DOHH2 (cell line): ENCODE data around the gene CRYGN.

Source experiments
- EZH2phosphoT487 ChIP-seq: fragments of 200-600 bp; sonication (generic); IDR thresholded peaks from 2 replicates; pipeline ENCODE4 v1.6.1; 2017; ENCODE audit warnings: borderline replicate concordance, mild to moderate bottlenecking, antibody characterized with exemption, low read length, moderate library complexity, mixed read lengths
- TF ChIP-seq, protein P1 (sequence below): fragments of 200-600 bp; sonication (generic); IDR thresholded peaks from one replicate; pipeline ENCODE4 v1.5.1; 2014; ENCODE audit warnings: antibody characterized with exemption, mild to moderate bottlenecking, low read depth, low read length; ENCODE audit not compliant: poor library complexity, severe bottlenecking

DNA sequence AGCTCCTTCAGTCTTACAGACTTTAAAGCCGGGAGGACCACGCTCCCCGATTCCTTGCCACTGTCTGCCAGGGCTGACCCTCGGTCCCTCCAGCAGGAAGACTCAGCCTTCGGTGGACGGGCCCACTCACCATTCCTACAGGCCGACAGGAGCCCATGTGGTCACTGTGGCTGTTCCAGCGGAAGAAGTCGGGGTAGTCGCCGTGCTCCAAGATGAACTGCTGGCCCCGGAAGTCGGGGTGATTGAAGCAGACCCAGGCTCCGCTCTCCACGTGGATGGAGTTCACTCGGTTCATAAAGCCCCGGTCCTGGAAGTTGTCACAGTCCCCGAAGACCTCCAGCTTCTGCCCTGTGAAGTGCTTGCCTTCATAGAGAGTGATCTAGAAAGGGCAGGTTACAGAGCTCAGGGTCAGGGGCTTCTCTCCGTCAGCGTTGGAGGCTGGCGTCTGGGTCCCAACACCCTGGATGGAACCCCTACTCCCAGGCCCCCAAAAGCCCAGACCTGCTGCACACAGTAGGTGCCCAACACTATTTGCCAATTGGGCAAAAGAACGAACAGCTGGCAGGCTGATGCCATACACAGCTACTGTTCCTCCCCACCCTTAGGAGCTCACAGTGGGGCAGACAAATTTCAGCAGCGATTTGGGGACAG is 1.9 kb downstream of the CRYGN start:
- TF ChIP-seq EZH2phosphoT487: no peak
- TF ChIP-seq, protein P1, sequence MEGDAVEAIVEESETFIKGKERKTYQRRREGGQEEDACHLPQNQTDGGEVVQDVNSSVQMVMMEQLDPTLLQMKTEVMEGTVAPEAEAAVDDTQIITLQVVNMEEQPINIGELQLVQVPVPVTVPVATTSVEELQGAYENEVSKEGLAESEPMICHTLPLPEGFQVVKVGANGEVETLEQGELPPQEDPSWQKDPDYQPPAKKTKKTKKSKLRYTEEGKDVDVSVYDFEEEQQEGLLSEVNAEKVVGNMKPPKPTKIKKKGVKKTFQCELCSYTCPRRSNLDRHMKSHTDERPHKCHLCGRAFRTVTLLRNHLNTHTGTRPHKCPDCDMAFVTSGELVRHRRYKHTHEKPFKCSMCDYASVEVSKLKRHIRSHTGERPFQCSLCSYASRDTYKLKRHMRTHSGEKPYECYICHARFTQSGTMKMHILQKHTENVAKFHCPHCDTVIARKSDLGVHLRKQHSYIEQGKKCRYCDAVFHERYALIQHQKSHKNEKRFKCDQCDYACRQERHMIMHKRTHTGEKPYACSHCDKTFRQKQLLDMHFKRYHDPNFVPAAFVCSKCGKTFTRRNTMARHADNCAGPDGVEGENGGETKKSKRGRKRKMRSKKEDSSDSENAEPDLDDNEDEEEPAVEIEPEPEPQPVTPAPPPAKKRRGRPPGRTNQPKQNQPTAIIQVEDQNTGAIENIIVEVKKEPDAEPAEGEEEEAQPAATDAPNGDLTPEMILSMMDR: no peak
